HepG2 (cell line): ENCODE results near the gene NEURL4. TPM values are rescaled to one million over a fixed set of nuclear protein-coding genes. Genes with fewer than 3 reads are reported as not detected.
A peak's percentile ranks its signal among the peaks of the same experiment; 100 is the strongest.

ENCODE experiments used
- ARHGAP35 ChIP-seq: sonication (generic); formaldehyde crosslinking; IDR thresholded peaks from 2 replicates; pipeline ENCODE4 v1.9.0; 2022; ENCODE audit warnings: mild to moderate bottlenecking, inconsistent platforms, moderate library complexity, missing genetic modification reagents, borderline replicate concordance
- FOSL2 ChIP-seq: sonication (generic); formaldehyde crosslinking; IDR thresholded peaks from 2 replicates; pipeline ENCODE4 v1.4.0; 2020; ENCODE audit warnings: missing genetic modification reagents
- HIC2 ChIP-seq: sonication (generic); formaldehyde crosslinking; IDR thresholded peaks from 2 replicates; pipeline ENCODE4 v1.9.0; 2022; ENCODE audit warnings: low read depth, missing genetic modification reagents
- HNRNPL ChIP-seq: fragments of 200-400 bp; formaldehyde crosslinking; IDR thresholded peaks from 2 replicates; pipeline ENCODE4 v1.6.1; 2017; ENCODE audit warnings: mild to moderate bottlenecking, low read depth, low read length
- HOXA5 ChIP-seq: sonication (generic); formaldehyde crosslinking; IDR thresholded peaks from 2 replicates; pipeline ENCODE4 v1.4.0; 2020; ENCODE audit warnings: missing genetic modification reagents
- NFATC3 ChIP-seq: sonication (generic); formaldehyde crosslinking; IDR thresholded peaks from 2 replicates; pipeline ENCODE4 v1.5.1; 2020; ENCODE audit warnings: mild to moderate bottlenecking, missing genetic modification reagents
- NKX3-1 ChIP-seq: sonication (generic); formaldehyde crosslinking; IDR thresholded peaks from 2 replicates; pipeline ENCODE4 v1.5.0; 2020; ENCODE audit warnings: missing genetic modification reagents
- RORA ChIP-seq: sonication (generic); formaldehyde crosslinking; IDR thresholded peaks from 2 replicates; pipeline ENCODE4 v1.5.0; 2020; ENCODE audit warnings: mild to moderate bottlenecking, missing genetic modification reagents, moderate library complexity
- TCF7 ChIP-seq: sonication (generic); IDR thresholded peaks from 2 replicates; pipeline ENCODE4 v1.6.1; 2016; ENCODE audit warnings: antibody characterized with exemption, low read depth
- TEAD3 ChIP-seq: optimal IDR thresholded peaks from 2 replicates; pipeline ENCODE3; 2016; ENCODE audit warnings: borderline replicate concordance
- ZBTB4 ChIP-seq: sonication (generic); formaldehyde crosslinking; IDR thresholded peaks from 2 replicates; pipeline ENCODE4 v1.4.0; 2020; ENCODE audit warnings: missing genetic modification reagents, mild to moderate bottlenecking, borderline replicate concordance
- ZHX2 ChIP-seq, 2 experiments: sonication (generic) in 1 of 2; formaldehyde crosslinking in 1 of 2; IDR thresholded peaks; 2 replicates each; pipeline versions ENCODE4 v1.6.1 to v1.9.0; 2014 to 2022; ENCODE audit warnings: antibody characterized with exemption in 1 of 2, borderline replicate concordance in 1 of 2, inconsistent platforms in 1 of 2, low read depth in 1 of 2, missing genetic modification reagents in 1 of 2
- ZNF264 ChIP-seq: sonication (generic); formaldehyde crosslinking; IDR thresholded peaks from 2 replicates; pipeline ENCODE4 v1.4.0; 2020; ENCODE audit warnings: missing genetic modification reagents
- ZNF746 ChIP-seq: sonication (generic); formaldehyde crosslinking; IDR thresholded peaks from 2 replicates; pipeline ENCODE4 v1.8.0; 2022; ENCODE audit warnings: mild to moderate bottlenecking, missing genetic modification reagents
- polyA plus RNA-seq, 8 experiments: library from polyadenylated mRNA; depleted of rRNA in 3 of 8; stranded (reverse) in 7 of 8; unstranded in 1 of 8; fragments of >200 nt; fragmentation: Illumina TruSeq in 4 of 8; extraction: Trizol in 4 of 8; gene quantifications; 2 replicates each; pipeline versions ENCODE4 v1.2.1 to v1.2.3, GENCODE V29; 2011 to 2016; ENCODE audit warnings: low read depth in 4 of 8, missing spikeins in 1 of 8, mixed read lengths in 1 of 8; ENCODE audit not compliant: insufficient read depth in 1 of 8
- total RNA-seq, 5 experiments: library from RNA; depleted of rRNA; stranded (reverse); fragments of >200 nt; fragmentation: Illumina TruSeq; extraction: Trizol; gene quantifications; 2 replicates each; pipeline ENCODE4 v1.2.3, GENCODE V29; 2016; ENCODE audit warnings: low read depth in 1 of 5

Gene NEURL4
- total and polyA plus RNA-seq, 2 of the 13 experiments (the other 11 are each of a cell fraction or from before 2014, with no cell fraction given), result 14.8 to 15.7 TPM

GRCh38 chr17:7296189-7296861 lies 32.8 kb downstream of the NEURL4 start (continued):
- no peak for TF ChIP-seq FOSL2 (CRISPR knock-in tag)
- no peak for TF ChIP-seq NFATC3 (CRISPR knock-in tag)
- peak; percentile 66; the same call in 1 of the 2 replicates for TF ChIP-seq HIC2
- 0 out of 2 replicates have a peak, but pooled peaks have one; percentile 61 for TF ChIP-seq HNRNPL
- TF ChIP-seq NKX3-1 (CRISPR knock-in tag), result 0 out of 2 replicates have a peak, but pooled peaks have one; percentile 51
- TF ChIP-seq TEAD3 (CRISPR knock-in tag), result peak; percentile 65
- TF ChIP-seq ZBTB4 (CRISPR knock-in tag), result no peak
- no peak for TF ChIP-seq ZNF746 (CRISPR knock-in tag)
- TF ChIP-seq HOXA5, result peak; percentile 43; the same call in 1 of the 2 replicates
- 0 out of 2 replicates have a peak, but pooled peaks have one; percentile 32 for TF ChIP-seq ZNF264 (CRISPR knock-in tag)
- TF ChIP-seq TCF7, result no peak
- TF ChIP-seq RORA (CRISPR knock-in tag), result no peak
- no peak; the same call in 1 of the 2 replicates for TF ChIP-seq ARHGAP35 (CRISPR knock-in tag)
- TF ChIP-seq ZHX2 (IDR thresholded peaks at IDR 0.05; ENCODE audit: low read depth), result 0 out of 2 replicates have a peak, but pooled peaks have one; percentile 33
- TF ChIP-seq ZHX2 (CRISPR knock-in tag; IDR thresholded peaks at IDR 0.05; ENCODE audit: borderline replicate concordance), result peak; percentile 42; the same call in 1 of the 2 replicates
